GM19240 (cell line): Measurements from ENCODE around the gene BTBD3.
A peak's percentile ranks its signal among the peaks of the same experiment; 100 is the strongest.

Source experiments
- DNase-seq: peaks from one replicate; pipeline ENCODE4 v3.0.0; 2011; ENCODE audit warnings: low spot score; ENCODE audit not compliant: insufficient read length

Gene BTBD3

GRCh38 chr20:11917663-11918062 lies at the start of gene BTBD3:
BTBD3 (plus strand) TSS chr20:11917893; CDS start chr20:11918276, 383 bp downstream.
- DNase-seq, result no peak

DNA sequence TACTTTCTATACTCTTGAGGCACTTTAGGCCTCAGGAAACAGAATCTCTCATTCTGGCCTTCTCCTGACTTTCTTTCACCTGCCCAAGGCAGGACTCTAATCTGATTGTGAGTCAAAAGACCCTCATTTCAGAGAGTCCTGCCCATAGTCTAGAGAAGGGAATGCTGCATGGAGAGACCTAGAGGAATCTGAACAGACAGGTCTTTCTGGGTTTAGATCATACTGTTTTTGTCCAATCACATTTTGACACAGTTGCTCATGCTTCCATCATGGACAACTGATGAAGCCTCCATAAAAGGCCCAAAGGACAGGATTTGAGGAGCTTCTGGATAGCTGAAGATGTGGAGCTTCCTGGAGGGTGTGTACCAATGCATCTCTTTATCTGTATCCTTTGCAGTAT lies 48.1 kb upstream of the BTBD3 start:
- no peak for DNase-seq

DNA sequence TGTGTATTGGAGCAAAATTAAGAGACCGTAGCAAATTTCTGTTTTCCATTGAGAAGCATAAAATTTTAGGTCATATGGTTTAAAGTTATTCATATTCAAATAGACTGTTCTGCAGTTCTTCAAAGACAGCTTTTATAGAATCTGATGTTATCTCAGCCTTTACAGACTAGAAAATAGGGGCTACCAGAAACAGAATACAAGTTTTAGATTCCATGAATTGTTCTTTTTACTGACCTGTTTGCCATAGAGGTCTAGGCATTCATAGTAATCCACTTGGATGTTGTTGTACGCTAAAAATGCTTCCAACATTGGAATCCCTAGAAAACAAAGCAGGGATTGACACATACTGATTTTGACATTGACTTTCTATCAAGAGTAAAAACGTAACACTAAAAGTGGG lies 47.3 kb upstream of the BTBD3 start:
- no peak for DNase-seq

- no peak for DNase-seq
These were observed 41.1 kb upstream of the BTBD3 start for GRCh38 chr20:11876555-11876954.

- no peak for DNase-seq
These were observed 37.0 kb upstream of the BTBD3 start for GRCh38 chr20:11880680-11881079.

GRCh38 chr20:11881449-11881848 lies 36.2 kb upstream of the BTBD3 start:
- DNase-seq, result no peak

GRCh38 chr20:11882651-11883050 lies 35.0 kb upstream of the BTBD3 start:
- DNase-seq, result no peak

GRCh38 chr20:11888648-11889047 lies 29.0 kb upstream of the BTBD3 start:
- no peak for DNase-seq

GRCh38 chr20:11890331-11891076 lies 27.2 kb upstream of the BTBD3 start:
- DNase-seq, result peak; percentile 9

DNA sequence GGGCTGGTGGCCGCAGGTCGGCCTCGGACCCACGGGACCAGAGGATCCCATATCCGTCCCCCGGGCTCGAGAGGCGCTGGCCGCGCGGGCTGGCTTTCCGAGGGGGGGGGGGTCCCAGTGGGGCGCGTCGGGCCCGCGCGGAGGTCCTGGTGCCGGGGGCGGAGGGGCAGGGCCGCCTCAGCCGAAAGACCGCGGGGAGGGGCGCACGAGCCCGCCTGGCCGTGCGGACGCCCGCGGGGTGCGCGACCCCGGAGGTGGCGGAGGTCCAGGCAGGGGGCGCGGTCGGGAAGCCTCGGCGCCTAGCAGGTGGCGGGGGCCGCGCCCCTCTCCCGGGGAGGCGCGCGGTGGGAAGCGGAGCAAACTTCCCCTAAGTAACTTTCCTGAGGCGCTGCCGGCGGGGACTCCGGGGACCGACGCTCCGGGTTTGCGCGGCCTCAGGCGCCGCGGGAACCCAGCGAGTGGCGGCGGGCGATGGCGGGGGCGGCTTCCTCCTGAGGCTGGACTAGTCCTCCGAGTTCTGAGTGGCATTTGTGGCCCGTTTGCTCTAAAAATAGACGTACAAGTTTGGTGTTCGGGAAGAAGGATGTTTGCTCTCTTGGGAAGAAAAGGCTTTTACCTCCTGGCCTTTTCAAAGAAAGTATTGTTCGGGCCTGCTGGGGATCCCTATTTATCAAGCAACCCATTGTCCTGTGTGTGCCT lies 26.5 kb upstream of the BTBD3 start:
- DNase-seq, result no peak

- peak; percentile 14 for DNase-seq
These were observed 25.7 kb upstream of the BTBD3 start for GRCh38 chr20:11891776-11892545.

GRCh38 chr20:11894062-11894461 lies 23.6 kb upstream of the BTBD3 start:
- no peak for DNase-seq

- DNase-seq, result no peak
These were observed 21.8 kb upstream of the BTBD3 start for GRCh38 chr20:11895861-11896387.

GRCh38 chr20:11901127-11901526 lies 16.6 kb upstream of the BTBD3 start:
- no peak for DNase-seq

DNA sequence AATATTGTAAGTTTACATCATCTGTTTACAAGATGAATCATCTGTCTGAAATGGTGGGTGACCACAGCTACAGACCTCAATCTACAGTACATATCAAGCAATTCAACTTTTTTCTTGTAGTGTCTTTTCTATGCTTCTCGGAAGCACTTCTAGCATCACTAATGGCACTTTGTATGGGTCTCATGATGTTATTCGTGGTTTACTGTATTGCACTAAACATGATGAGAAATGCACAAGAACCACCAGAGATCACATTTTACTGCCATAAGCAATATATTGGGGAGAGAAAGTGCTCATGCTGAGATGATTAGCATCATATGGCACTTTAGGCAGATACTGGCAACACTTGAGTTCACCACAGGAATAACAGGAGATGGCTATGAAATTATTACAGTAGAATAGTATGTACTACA lies 15.4 kb upstream of the BTBD3 start:
- no peak for DNase-seq

DNA sequence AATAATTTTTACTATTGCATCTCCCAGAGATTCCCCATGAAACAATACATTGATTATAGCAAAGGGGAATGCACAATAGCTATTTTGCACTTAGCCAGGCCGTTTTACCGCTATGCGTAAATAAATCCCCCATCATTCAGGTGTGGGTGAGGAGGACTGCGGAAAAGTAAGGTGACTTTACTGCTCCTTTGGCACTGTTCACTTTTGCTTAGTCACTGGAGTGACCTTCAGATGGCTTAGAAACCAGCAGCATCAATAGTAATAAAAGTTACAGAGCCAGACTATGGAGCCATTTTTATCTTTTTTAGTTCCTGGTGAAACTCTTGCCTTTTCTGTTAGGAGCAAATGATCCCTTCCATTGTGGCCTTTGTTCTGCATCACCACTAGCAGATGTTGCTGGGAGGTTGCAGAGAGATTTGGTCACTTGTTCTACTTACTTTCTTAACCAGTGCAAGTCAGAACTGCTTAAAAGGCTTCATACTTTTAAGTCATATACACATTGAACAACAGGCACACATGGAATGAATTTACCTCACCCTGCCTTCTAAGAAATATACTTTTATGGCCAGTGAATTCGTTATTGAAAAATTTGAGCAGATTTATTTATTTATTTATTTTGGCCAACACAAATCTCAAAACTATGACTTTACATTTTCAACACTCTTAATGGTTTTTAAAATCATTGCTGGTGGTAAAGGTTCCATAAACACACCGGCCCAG lies 12.1 kb upstream of the BTBD3 start:
- no peak for DNase-seq

DNA sequence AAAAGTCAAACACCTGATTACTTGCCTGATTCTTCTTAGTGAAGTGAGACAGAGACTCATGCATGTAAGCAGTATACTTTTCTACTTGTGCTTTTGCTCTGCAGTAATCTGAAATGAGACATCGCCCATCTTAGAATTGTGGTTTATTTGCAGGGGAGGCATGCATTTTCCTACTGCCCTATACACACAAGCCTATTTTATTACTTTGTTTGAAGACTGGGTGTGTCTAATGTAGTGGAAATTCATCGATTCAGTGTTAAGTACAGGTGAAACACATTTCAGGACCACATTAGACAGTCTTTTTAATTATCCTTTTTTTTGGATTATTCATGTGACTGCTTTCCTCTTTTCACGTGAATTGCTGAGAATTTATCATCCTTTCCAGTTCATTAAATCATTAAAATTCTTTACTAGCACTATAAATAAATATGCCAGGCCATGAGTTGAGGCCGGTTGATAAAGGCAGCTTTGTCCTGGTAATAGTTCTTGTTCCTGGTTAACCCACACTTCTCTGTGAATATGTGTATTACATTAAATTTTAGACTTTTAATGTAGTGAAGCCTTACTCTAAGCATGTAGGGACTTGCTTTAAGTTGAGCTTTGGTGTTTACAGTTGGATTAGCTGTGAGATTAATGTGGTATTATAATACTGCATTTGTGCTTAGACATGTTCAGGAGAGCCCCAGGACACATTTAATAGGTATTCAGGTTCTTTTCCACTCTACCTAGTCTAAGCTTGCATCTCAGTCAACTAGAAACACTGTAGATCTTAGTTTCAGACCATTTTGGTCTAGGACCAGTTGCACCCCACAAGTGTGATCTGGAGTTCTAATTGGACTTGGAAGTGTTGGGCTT lies 10.8 kb upstream of the BTBD3 start:
- DNase-seq, result no peak

DNA sequence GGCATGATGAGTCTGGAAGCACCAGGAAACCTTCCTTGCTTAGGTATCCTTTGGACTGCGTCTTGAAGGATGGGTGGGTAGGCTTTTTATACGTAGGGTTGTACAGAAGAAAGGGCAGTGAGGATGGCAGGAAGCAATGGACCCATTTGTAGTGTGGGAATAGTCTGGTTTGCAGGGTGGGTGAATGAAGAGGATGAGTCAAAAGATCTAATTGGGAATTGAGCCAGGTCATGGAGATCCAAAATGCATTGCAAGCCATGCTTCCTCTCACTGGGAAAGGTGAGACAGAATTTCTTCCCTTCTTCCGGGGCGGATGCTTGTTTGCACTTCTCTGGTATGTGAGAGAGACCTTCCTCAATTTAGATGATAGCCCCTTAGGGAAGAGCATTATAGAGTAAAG lies 10.1 kb upstream of the BTBD3 start:
- no peak for DNase-seq

DNA sequence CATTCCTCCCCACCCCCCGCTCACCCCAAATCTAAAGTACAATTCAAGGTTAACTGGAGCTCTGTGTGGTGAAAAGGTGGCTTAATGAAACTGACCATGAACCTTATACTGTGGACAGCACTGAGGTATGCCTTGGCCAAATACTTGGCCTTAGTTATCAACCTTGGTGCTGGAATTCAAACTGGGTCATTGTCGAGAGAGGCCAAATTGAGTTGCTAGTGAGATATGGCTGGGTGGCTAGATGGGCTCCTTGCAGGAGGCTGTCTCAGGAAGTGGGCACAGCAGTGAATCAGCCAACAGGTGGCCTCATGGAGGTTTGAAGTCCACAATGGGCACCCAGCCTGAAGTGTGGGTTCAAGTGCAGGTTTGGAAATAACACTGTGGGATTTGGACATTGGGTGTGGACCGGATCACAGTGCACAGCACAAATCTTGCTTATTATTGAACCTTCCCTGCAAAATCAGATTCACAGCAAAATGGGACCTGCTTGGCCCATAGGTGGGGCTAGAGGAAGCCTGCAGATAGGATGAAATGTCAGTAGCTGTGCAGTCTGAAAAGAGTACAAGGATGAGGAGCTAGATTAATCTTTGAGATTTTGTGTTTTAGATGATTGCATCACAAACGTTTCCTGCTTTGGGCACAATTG lies 5.6 kb upstream of the BTBD3 start:
- DNase-seq, result no peak
